H1 (cell line): ENCODE data around the gene KATNAL1. TPM values are rescaled to one million over a fixed set of nuclear protein-coding genes. Genes with fewer than 3 reads are reported as not detected.

Experiments
- CTCF ChIA-PET: fragments of 300-600 bp; sonication (Branson Sonifier 250); formaldehyde crosslinking; loops from one replicate; lab custom pipeline; 2021; ENCODE audit not compliant: partially characterized antibody; lab: Charles Lee
- POLR2A ChIA-PET: fragments of 300-600 bp; sonication (Branson Sonifier 250); formaldehyde crosslinking; loops from one replicate; lab custom pipeline; 2021; ENCODE audit warnings: inconsistent platforms; ENCODE audit not compliant: partially characterized antibody; lab: Charles Lee
- DNase-seq, 2 experiments: peaks; one replicate each; pipeline versions ENCODE4 v3.0.0 to v3.0.0-alpha.2; 2010 to 2022; ENCODE audit warnings: low spot score in 2 of 2, low read depth in 1 of 2, mixed read lengths in 1 of 2
- FAIRE-seq: peaks from 2 replicates; lab custom pipeline; 2011; peaks lifted over from hg19 to GRCh38; lab: Jason Lieb, UNC
- H2AFZ ChIP-seq: 2 replicates; pipeline ENCODE4 v1.8.1; 2012; ENCODE audit warnings: low read length, inconsistent platforms
- H2AK5ac ChIP-seq: 2 replicates; pipeline ENCODE4 v1.6.1; 2013; ENCODE audit warnings: low read depth, low read length
- H2BK120ac ChIP-seq: replicated peaks from 2 replicates; pipeline ENCODE3; 2013; ENCODE audit warnings: low read depth, low read length, inconsistent platforms
- H2BK12ac ChIP-seq: 2 replicates; pipeline ENCODE4 v1.6.1; 2013; ENCODE audit warnings: low read depth, low read length
- H2BK15ac ChIP-seq: 2 replicates; pipeline ENCODE4 v1.6.1; 2013; ENCODE audit warnings: low read length
- H2BK20ac ChIP-seq: 2 replicates; pipeline ENCODE4 v1.6.1; 2013; ENCODE audit warnings: low read length
- H2BK5ac ChIP-seq: 2 replicates; pipeline ENCODE4 v1.6.1; 2013; ENCODE audit warnings: low read depth, low read length
- H3K14ac ChIP-seq: 2 replicates; pipeline ENCODE4 v1.6.1; 2013; ENCODE audit warnings: inconsistent platforms; ENCODE audit not compliant: insufficient read length
- H3K18ac ChIP-seq: 2 replicates; pipeline ENCODE4 v1.6.1; 2013; ENCODE audit warnings: low read length; ENCODE audit errors: extremely low read depth
- H3K23ac ChIP-seq: 2 replicates; pipeline ENCODE4 v1.6.1; 2013; ENCODE audit warnings: inconsistent platforms; ENCODE audit not compliant: insufficient read length
- H3K23me2 ChIP-seq: 2 replicates; pipeline ENCODE4 v1.6.1; 2013; ENCODE audit warnings: low read depth, low read length
- H3K27ac ChIP-seq: 2 replicates; pipeline ENCODE4 v1.6.1; 2011; ENCODE audit warnings: low read depth, low read length, inconsistent platforms
- H3K27me3 ChIP-seq, 4 experiments: replicated peaks in 1 of 4; 1 replicate in 1 of 4; 2 replicates in 3 of 4; pipeline versions ENCODE4 v1.6.1 to v1.8.1; 2011 to 2013; ENCODE audit warnings: low read length in 3 of 4, mild to moderate bottlenecking in 3 of 4, inconsistent platforms in 2 of 4, mixed read lengths in 2 of 4, moderate library complexity in 1 of 4; ENCODE audit not compliant: control insufficient read depth in 3 of 4, insufficient read depth in 3 of 4; ENCODE audit errors: extremely low read depth in 1 of 4
- H3K36me3 ChIP-seq, 4 experiments: 2 replicates each; pipeline versions ENCODE4 v1.6.1 to v1.8.1; 2011 to 2013; ENCODE audit warnings: mild to moderate bottlenecking in 4 of 4, low read length in 3 of 4, moderate library complexity in 2 of 4, control low read depth in 1 of 4, inconsistent platforms in 1 of 4; ENCODE audit not compliant: insufficient read depth in 4 of 4, control insufficient read depth in 2 of 4
- H3K4ac ChIP-seq: replicated peaks from 2 replicates; pipeline ENCODE3; 2013; ENCODE audit warnings: low read length, low read depth, mixed read lengths, inconsistent platforms; ENCODE audit not compliant: insufficient read length
- H3K4me1 ChIP-seq, 4 experiments: replicated peaks in 1 of 4; 1 replicate in 1 of 4; 2 replicates in 3 of 4; pipeline versions ENCODE4 v1.6.1 to v1.8.1; 2011 to 2013; ENCODE audit warnings: low read length in 3 of 4, inconsistent platforms in 2 of 4, mixed read lengths in 1 of 4; ENCODE audit not compliant: insufficient read depth in 4 of 4, control insufficient read depth in 3 of 4
- H3K4me2 ChIP-seq, 2 experiments: 2 replicates each; pipeline versions ENCODE4 v1.6.1 to v1.8.1; 2011 to 2013; ENCODE audit warnings: low read depth in 2 of 2, low read length in 2 of 2, control low read depth in 1 of 2, inconsistent platforms in 1 of 2, mild to moderate bottlenecking in 1 of 2; ENCODE audit not compliant: insufficient read depth in 1 of 2
- H3K4me3 ChIP-seq, 4 experiments: fragments of 200-600, 300-600 bp in 1 of 4; sonication (generic), shearing (Covaris generic), sonication (Bioruptor Twin) in 1 of 4; 2 replicates each; pipeline versions ENCODE4 v1.5.1 to v1.8.1; 2011 to 2016; ENCODE audit warnings: low read length in 4 of 4, low read depth in 3 of 4, control low read depth in 2 of 4, inconsistent platforms in 2 of 4, mild to moderate bottlenecking in 2 of 4, mixed read lengths in 1 of 4, moderate library complexity in 1 of 4; ENCODE audit not compliant: insufficient read depth in 2 of 4; ENCODE audit errors: extremely low read depth in 1 of 4
- H3K56ac ChIP-seq: replicated peaks from 2 replicates; pipeline ENCODE3; 2013; ENCODE audit warnings: low read depth, mild to moderate bottlenecking, mixed read lengths, low read length, inconsistent platforms; ENCODE audit not compliant: insufficient read length
- H3K79me1 ChIP-seq: 2 replicates; pipeline ENCODE4 v1.6.1; 2013; ENCODE audit warnings: low read depth, low read length, control low read depth
- H3K79me2 ChIP-seq, 2 experiments: 2 replicates each; pipeline versions ENCODE4 v1.6.1 to v1.8.1; 2012 to 2013; ENCODE audit warnings: low read length in 2 of 2, mild to moderate bottlenecking in 2 of 2, inconsistent platforms in 1 of 2; ENCODE audit not compliant: insufficient read depth in 2 of 2, control insufficient read depth in 1 of 2
- H3K9ac ChIP-seq, 4 experiments: replicated peaks in 1 of 4; 1 replicate in 1 of 4; 2 replicates in 3 of 4; pipeline versions ENCODE4 v1.6.1 to v1.8.1; 2011 to 2013; ENCODE audit warnings: low read depth in 3 of 4, low read length in 3 of 4, control low read depth in 2 of 4, mild to moderate bottlenecking in 2 of 4, moderate library complexity in 2 of 4, inconsistent platforms in 1 of 4; ENCODE audit errors: extremely low read depth in 1 of 4
- H3K9me3 ChIP-seq, 2 experiments: 2 replicates each; pipeline versions ENCODE4 v1.6.1 to v1.8.1; 2012 to 2013; ENCODE audit warnings: mild to moderate bottlenecking in 2 of 2, moderate library complexity in 2 of 2, control low read depth in 1 of 2, inconsistent platforms in 1 of 2, low read depth in 1 of 2, low read length in 1 of 2, mixed read lengths in 1 of 2; ENCODE audit not compliant: insufficient read depth in 2 of 2
- H4K20me1 ChIP-seq, 2 experiments: replicated peaks in 1 of 2; 2 replicates each; pipeline versions ENCODE3 to v1.8.1; 2011 to 2013; ENCODE audit warnings: inconsistent platforms in 2 of 2, low read length in 2 of 2, mild to moderate bottlenecking in 1 of 2; ENCODE audit not compliant: insufficient read depth in 2 of 2, control insufficient read depth in 1 of 2
- H4K5ac ChIP-seq: 2 replicates; pipeline ENCODE4 v1.6.1; 2013; ENCODE audit warnings: low read length, low read depth, mixed read lengths, inconsistent platforms; ENCODE audit not compliant: insufficient read length
- H4K8ac ChIP-seq: 2 replicates; pipeline ENCODE4 v1.8.0; 2013; ENCODE audit warnings: mild to moderate bottlenecking, moderate library complexity, low read length, inconsistent platforms; ENCODE audit not compliant: insufficient read depth; ENCODE audit errors: extremely low read depth
- H4K91ac ChIP-seq: replicated peaks from 2 replicates; pipeline ENCODE3; 2013; ENCODE audit warnings: low read length, mixed read lengths, inconsistent platforms; ENCODE audit not compliant: insufficient read length
- ASH2L ChIP-seq: fragments of 200-600, 300-600 bp; sonication (generic); IDR thresholded peaks from one replicate; pipeline ENCODE4 v1.7.1; 2017; ENCODE audit warnings: low read length
- BCL11A ChIP-seq, 2 experiments: IDR thresholded peaks; one replicate each; pipeline ENCODE4 v1.6.1; 2011; ENCODE audit warnings: low read depth in 2 of 2, low read length in 2 of 2, mild to moderate bottlenecking in 2 of 2
- BRCA1 ChIP-seq: IDR thresholded peaks from 2 replicates; pipeline ENCODE4 v1.6.1; 2012; ENCODE audit warnings: low read depth, low read length, improper control_type of control experiment
- CHD2 ChIP-seq: IDR thresholded peaks from 2 replicates; pipeline ENCODE4 v1.6.1; 2012; ENCODE audit warnings: low read length, improper control_type of control experiment
- EZH2 ChIP-seq: fragments of 200-600 bp; sonication (generic); IDR thresholded peaks from 2 replicates; pipeline ENCODE4 v1.7.1; 2012; ENCODE audit warnings: low read depth, mild to moderate bottlenecking, moderate library complexity, low read length, inconsistent platforms; ENCODE audit not compliant: severe bottlenecking
- HDAC2 ChIP-seq, 2 experiments: fragments of 300-600 bp in 1 of 2; sonication (generic) in 1 of 2; IDR thresholded peaks; 2 replicates each; pipeline ENCODE4 v1.6.1; 2011 to 2012; ENCODE audit warnings: low read depth in 2 of 2, low read length in 2 of 2, mild to moderate bottlenecking in 2 of 2, moderate library complexity in 2 of 2, borderline replicate concordance in 1 of 2, inconsistent platforms in 1 of 2
- KDM5A ChIP-seq: fragments of 200-600 bp; IDR thresholded peaks from 2 replicates; pipeline ENCODE4 v1.7.1; 2012; ENCODE audit warnings: mild to moderate bottlenecking, low read length, inconsistent platforms, mixed read lengths
- MAFK ChIP-seq: IDR thresholded peaks from 2 replicates; pipeline ENCODE4 v1.6.1; 2012; ENCODE audit warnings: low read depth, mild to moderate bottlenecking, improper control_type of control experiment, low read length
- NRF1 ChIP-seq: IDR thresholded peaks from 2 replicates; pipeline ENCODE4 v1.6.1; 2011; ENCODE audit warnings: mild to moderate bottlenecking, low read depth, low read length, improper control_type of control experiment
- POU5F1 ChIP-seq: IDR thresholded peaks from 2 replicates; pipeline ENCODE4 v1.6.1; 2011; ENCODE audit warnings: low read depth, mild to moderate bottlenecking, low read length, moderate library complexity
- RAD21 ChIP-seq, 2 experiments: IDR thresholded peaks in 1 of 2; conservative IDR thresholded peaks in 1 of 2; 2 replicates each; pipeline ENCODE4 v1.6.1; 2011; ENCODE audit warnings: low read depth in 2 of 2, low read length in 2 of 2, improper control_type of control experiment in 1 of 2, inconsistent platforms in 1 of 2, mild to moderate bottlenecking in 1 of 2, moderate library complexity in 1 of 2
- SRF ChIP-seq: IDR thresholded peaks from 2 replicates; pipeline ENCODE4 v1.6.1; 2011; ENCODE audit warnings: mild to moderate bottlenecking, low read depth, low read length, moderate library complexity
- TAF7 ChIP-seq: optimal IDR thresholded peaks from 2 replicates; pipeline ENCODE3; 2011; ENCODE audit warnings: low read depth, mild to moderate bottlenecking, inconsistent platforms, low read length, moderate library complexity, borderline replicate concordance
- WGBS, 2 experiments: shearing (Covaris generic) in 1 of 2; methylation state at CpG; one replicate each; pipeline versions ENCODE4 v1.1.6 to v1.1.7; 2013 to 2015; ENCODE audit warnings: low lambda C conversion rate in 2 of 2, mixed read lengths in 2 of 2, inconsistent platforms in 1 of 2, low coverage in 1 of 2, missing lambda C conversion rate in 1 of 2; ENCODE audit not compliant: insufficient replicate concordance in 2 of 2, insufficient coverage in 1 of 2, insufficient read length in 1 of 2; ENCODE audit errors: extremely low coverage in 1 of 2, missing lambda C conversion rate in 1 of 2; 5-methylcytosine and 5-hydroxymethylcytosine counted together
- polyA plus RNA-seq, 7 experiments: library from polyadenylated mRNA; depleted of rRNA in 3 of 7; stranded (reverse) in 5 of 7; unstranded in 2 of 7; fragments of >200 nt in 5 of 7; fragments of 200-250 nt in 2 of 7; gene quantifications; 1 replicate in 5 of 7; 2 replicates in 1 of 7; 4 replicates in 1 of 7; pipeline versions ENCODE4 v1.2.1 to v1.2.3, GENCODE V29; 2011 to 2013; ENCODE audit warnings: missing spikeins in 2 of 7, mixed read lengths in 2 of 7
- total RNA-seq: library from RNA; stranded (reverse); fragmentation: NEBNext Ultra II Directional; extraction: Animal tissue kit (Norgen Biotek cat#: 25700); gene quantifications from 2 replicates; pipeline ENCODE4 v1.2.1, GENCODE V29; 2021

Gene KATNAL1
- total and polyA plus RNA-seq, 2 of the 8 experiments (the other 6 are each of a cell fraction or from before 2014, with no cell fraction given), result 4.0 to 13.2 TPM

DNA sequence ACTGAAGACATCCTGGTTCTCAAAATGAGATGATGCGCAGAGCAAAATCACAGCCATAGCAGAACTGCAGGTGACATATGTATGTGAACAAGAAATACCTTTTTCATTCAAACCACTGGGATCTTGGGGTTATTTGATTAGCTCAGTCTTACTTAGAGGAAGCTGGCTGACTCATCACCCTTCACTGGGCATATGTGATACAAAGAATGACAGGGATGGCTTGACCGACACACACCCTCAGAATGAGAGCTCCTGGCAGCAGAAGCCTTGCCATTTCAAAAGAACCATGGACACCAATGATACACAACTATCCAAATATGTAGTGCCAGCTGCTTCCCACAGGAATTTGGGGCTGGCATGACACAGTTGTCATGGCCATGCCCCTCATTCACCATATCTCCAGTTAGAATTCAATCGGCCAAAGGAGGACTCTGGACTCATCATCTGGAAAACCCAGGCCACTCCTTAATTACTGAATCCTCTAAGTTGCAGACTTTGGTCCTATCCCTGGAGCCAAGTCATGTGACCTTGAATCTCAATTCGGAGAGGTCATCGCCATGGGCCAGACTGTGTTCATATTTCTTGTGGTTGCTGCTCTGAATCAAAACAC is 115.8 kb downstream of the KATNAL1 start:
- H3K36me3 ChIP-seq, result no peaks in the 10 kb centered on the region
- H2BK5ac ChIP-seq, result no peak overlapping the region
- no peak overlapping the region for H2AFZ ChIP-seq
- H3K9ac ChIP-seq, result no peak overlapping the region
- H3K23ac ChIP-seq, result no peak overlapping the region
- DNase-seq, result no peak
- no peak overlapping the region for H2BK120ac ChIP-seq
- no peak overlapping the region for H3K14ac ChIP-seq
- H4K5ac ChIP-seq, result no peak overlapping the region
- no peaks in the 10 kb centered on the region for H3K79me2 ChIP-seq
- no peak for TF ChIP-seq BRCA1
- TF ChIP-seq KDM5A, result no peak
- TF ChIP-seq SRF, result no peak
- no peak for TF ChIP-seq HDAC2 (IDR thresholded peaks at IDR 0.05; ENCODE audit: borderline replicate concordance in 1 of 2, low read depth in 2 of 2, low read length in 2 of 2)
- TF ChIP-seq CHD2, result no peak
- TF ChIP-seq MAFK, result no peak
- no peak for TF ChIP-seq RAD21 (IDR thresholded peaks at IDR 0.05 in 1 of 2, conservative IDR thresholded peaks at IDR 0.05 in 1 of 2; ENCODE audit: low read depth in 2 of 2, low read length in 2 of 2)
- TF ChIP-seq POU5F1, result no peak
- no peak for TF ChIP-seq BCL11A (IDR thresholded peaks at IDR 0.05; ENCODE audit: low read depth in 2 of 2, low read length in 2 of 2)
- no peak for TF ChIP-seq EZH2
- no peak for TF ChIP-seq NRF1
- no peak for TF ChIP-seq ASH2L
- TF ChIP-seq TAF7, result no peak
- no peak overlapping the region for H4K91ac ChIP-seq
- no peak overlapping the region for H3K4me3 ChIP-seq
- peaks cover 0 to 7% (median 1%) of the 10 kb centered on the region in 4 experiments; a peak in 3 of 7 replicates for H3K4me1 ChIP-seq
- H4K8ac ChIP-seq, result no peak overlapping the region
- no peak overlapping the region for H3K18ac ChIP-seq
- H3K9me3 ChIP-seq, result no peaks in the 10 kb centered on the region
- FAIRE-seq, result no peak
- H3K56ac ChIP-seq, result no peak overlapping the region
- H4K20me1 ChIP-seq, result no peaks in the 10 kb centered on the region
- H2BK15ac ChIP-seq, result no peak overlapping the region
- H3K4me2 ChIP-seq, result no peak overlapping the region
- H3K27me3 ChIP-seq, result no peaks in the 10 kb centered on the region
- WGBS, 2 experiments, result 95% methylated on average over 5 of the region's 5 CpGs; no CpG with 5 or more reads in 1 of the 2 experiments
- H3K27ac ChIP-seq, result no peak overlapping the region
- H3K23me2 ChIP-seq, result no peaks in the 10 kb centered on the region
- H3K79me1 ChIP-seq, result no peaks in the 10 kb centered on the region
- ChIA-PET CTCF (interaction anchor here (1.6 kb wide), 1 partner anchor 13 kb away, joined by 3 read pairs; no protein-coding TSS in a partner anchor), POLR2A (no interaction called here)
- H2BK12ac ChIP-seq, result no peak overlapping the region
- H3K4ac ChIP-seq, result no peak overlapping the region
- H2AK5ac ChIP-seq, result no peak overlapping the region
- no peak overlapping the region for H2BK20ac ChIP-seq
